Measurements from ENCODE around the gene FANCC. TPM values are rescaled to one million over a fixed set of nuclear protein-coding genes. Genes with fewer than 3 reads are reported as not detected.
A peak's percentile ranks its signal among the peaks of the same experiment; 100 is the strongest.

The FANCC gene
- total and polyA plus RNA-seq, 4 donors, result 8.3 to 32.4 (median 11.5) TPM

- no peak for TF ChIP-seq HNF4A (conservative IDR thresholded peaks at IDR 0.05)
- no peak for TF ChIP-seq NR2F2 (IDR thresholded peaks at IDR 0.05)
- TF ChIP-seq RXRA (IDR thresholded peaks at IDR 0.05), result no peak
Observed at GRCh38 chr9:95283673-95284072, 33.8 kb downstream of the FANCC start (continued).

GRCh38 chr9:95282332-95282731, 35.2 kb downstream of the FANCC start:
- Histone ChIP-seq H3K4me1 (ENCODE audit: control insufficient read depth in 4 of 4, insufficient read depth in 4 of 4, low read length in 3 of 4) (peaks cover 2 to 26% (median 15%) of the 10 kb centered on the region in 4 donors), H3K36me3 (ENCODE audit: control insufficient read depth in 4 of 4, insufficient read depth in 3 of 4, low read depth in 1 of 4, low read length in 3 of 4) (no peaks in the 10 kb centered on the region), H3K27me3 (ENCODE audit: control insufficient read depth in 4 of 4, insufficient read depth in 4 of 4, low read length in 3 of 4) (no peaks in the 10 kb centered on the region), H3K9me3 (ENCODE audit: control insufficient read depth in 4 of 4, low read length in 3 of 4) (no peaks in the 10 kb centered on the region), H3K4me3 (ENCODE audit: low read depth in 1 of 3, low read length in 3 of 3) (no peak overlapping the region), H3K27ac (ENCODE audit: low read depth in 1 of 2, low read length in 2 of 2) (no peak overlapping the region), H3K9ac (ENCODE audit: low read depth in 1 of 2, low read length in 2 of 2) (no peak overlapping the region)
- DNase-seq (ENCODE audit: low spot score), result no peak
- TF ChIP-seq FOXA1 (IDR thresholded peaks at IDR 0.05) (peak; percentile 40), ZBTB33 (IDR thresholded peaks at IDR 0.05) (no peak), NR2F2 (IDR thresholded peaks at IDR 0.05) (no peak), SP1 (IDR thresholded peaks at IDR 0.05) (no peak), HNF4G (IDR thresholded peaks at IDR 0.05) (no peak), MAX (IDR thresholded peaks at IDR 0.05) (no peak), RAD21 (IDR thresholded peaks at IDR 0.05) (no peak), REST (IDR thresholded peaks at IDR 0.05) (peak; percentile 83), HNF4A (conservative IDR thresholded peaks at IDR 0.05) (peak; percentile 26 to 42), GABPA (IDR thresholded peaks at IDR 0.05 in 1 of 2, conservative IDR thresholded peaks at IDR 0.05 in 1 of 2) (no peak), RXRA (IDR thresholded peaks at IDR 0.05) (no peak), FOXA2 (IDR thresholded peaks at IDR 0.05) (peak; percentile 56), CTCF (IDR thresholded peaks at IDR 0.05; ENCODE audit: low read depth, low read length, missing input control) (no peak), YY1 (IDR thresholded peaks at IDR 0.05) (no peak), EGR1 (IDR thresholded peaks at IDR 0.05; ENCODE audit: low read depth in 2 of 2) (no peak), TAF1 (conservative IDR thresholded peaks at IDR 0.05) (no peak), JUND (IDR thresholded peaks at IDR 0.05) (no peak), ATF3 (IDR thresholded peaks at IDR 0.05) (no peak)

Measured in liver (tissue), 9 donors.